ENCODE data around the gene MYH7B.

MYH7B gene

DNA sequence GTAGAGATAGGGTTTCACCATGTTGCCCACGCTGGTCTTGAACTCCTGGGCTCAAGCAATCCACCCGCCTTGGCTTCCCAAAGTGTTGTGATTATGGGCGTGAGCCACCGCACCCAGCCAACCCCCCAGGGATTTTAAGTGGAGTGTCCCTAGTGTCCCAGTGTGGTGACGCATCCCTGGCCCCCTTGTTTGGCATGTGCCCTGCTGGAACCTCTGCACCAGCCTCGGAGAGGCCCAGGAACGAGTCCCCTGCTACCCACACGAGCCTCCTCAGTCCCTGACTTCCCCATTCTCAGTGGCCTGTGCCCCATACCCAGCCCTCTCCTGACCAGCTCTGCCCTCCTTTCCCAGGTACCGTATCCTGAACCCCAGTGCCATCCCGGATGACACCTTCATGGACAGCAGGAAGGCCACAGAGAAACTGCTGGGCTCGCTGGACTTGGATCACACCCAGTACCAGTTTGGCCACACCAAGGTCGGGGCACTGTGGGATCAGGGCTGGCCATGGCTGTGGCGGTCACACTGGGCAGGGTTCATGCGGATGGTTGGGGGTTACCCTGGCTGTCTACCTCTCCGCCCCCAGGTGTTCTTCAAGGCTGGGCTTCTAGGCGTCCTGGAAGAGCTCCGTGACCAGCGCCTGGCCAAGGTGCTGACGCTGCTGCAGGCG lies 37.2 kb downstream of the MYH7B start:
- no peak for DNase-seq (ENCODE audit: low read depth in 2 of 2)

DNA sequence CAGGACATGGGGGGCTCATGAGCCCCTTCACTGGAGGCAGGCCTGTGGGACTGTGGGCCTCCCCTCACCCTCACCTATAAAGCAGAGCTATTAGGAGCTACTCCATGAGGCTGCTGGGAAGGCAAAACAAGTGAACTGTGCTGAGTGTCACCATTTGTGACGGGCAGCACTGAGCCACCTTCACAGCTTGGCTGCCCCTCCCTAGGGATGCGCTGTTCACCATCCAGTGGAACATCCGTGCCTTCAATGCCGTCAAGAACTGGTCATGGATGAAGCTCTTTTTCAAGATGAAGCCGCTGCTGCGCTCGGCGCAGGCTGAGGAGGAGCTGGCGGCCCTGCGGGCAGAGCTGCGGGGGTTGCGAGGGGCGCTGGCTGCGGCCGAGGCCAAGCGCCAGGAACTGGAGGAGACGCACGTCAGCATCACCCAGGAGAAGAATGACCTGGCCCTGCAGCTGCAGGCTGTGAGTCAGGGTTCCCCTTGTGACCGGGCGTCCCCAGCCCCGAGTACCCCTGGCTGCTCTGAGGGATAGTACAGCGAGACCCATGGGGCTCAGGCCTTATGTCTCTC lies 38.4 kb downstream of the MYH7B start:
- DNase-seq (ENCODE audit: low read depth in 2 of 2), result no peak

DNA sequence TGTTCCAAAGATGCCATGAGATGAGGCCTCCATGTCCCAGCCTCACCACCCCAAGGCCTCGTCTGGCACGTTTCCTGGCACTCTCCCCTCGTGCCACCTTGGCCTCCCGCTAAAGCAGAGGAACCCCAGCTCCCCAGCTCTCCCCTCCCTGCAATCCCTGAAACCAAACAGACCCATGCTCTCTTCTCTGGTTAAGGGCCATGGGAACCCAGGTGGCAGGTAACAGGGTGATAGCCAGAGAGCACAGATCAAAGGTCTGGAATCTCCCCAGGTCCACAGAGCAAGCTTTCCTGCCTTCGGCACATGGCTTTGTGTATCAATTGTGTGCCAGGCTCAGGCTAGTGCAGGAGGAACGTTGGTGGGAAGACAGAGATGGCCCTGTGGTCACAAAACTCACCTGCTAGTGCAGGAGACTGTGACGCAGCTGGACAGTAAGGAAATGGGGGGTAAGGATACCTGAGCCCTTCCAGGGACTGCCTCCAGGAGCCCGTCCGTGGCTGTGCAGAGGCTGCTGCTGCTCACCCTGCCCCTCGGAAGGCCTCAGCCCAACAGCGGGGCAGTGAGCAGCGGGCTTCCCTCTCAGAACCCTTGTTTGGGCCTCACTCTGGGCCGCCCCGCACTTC lies 39.0 kb downstream of the MYH7B start:
- DNase-seq (ENCODE audit: low read depth in 2 of 2), result no peak

DNA sequence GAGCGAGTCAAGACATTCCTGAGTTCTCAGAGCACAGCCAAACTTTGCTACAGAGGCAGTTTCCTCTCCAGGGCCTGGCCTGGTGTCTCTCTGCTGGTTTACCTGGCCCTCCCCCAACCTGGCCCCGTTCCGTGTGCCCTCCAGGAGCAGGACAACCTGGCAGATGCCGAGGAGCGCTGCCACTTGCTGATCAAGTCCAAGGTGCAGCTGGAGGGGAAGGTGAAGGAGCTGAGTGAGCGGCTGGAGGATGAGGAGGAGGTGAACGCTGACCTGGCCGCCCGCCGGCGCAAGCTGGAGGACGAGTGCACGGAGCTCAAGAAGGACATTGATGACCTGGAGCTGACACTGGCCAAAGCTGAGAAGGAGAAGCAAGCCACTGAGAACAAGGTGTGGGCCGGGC lies 39.5 kb downstream of the MYH7B start:
- DNase-seq (ENCODE audit: low read depth in 2 of 2), result no peak

DNA sequence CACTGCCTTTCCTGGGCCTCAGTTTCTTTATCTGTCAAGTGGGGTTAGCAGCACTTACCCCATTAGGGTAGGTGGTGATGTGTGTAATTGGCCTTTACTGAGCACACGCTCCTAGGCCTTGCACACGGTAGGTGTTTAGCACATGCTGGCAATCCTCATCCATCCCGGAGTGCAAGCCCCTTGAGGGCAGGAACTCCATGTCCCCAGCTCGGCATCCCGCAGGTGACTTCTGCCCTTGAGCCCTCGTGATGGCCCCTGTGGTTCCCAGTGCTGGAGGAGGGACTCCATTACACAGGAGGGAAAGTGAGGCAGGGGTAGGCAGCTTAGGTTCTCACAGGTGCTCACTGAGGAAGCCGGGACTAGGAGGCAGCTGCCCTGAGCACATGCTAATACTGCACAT lies 40.0 kb downstream of the MYH7B start:
- no peak for DNase-seq (ENCODE audit: low read depth in 2 of 2)

DNA sequence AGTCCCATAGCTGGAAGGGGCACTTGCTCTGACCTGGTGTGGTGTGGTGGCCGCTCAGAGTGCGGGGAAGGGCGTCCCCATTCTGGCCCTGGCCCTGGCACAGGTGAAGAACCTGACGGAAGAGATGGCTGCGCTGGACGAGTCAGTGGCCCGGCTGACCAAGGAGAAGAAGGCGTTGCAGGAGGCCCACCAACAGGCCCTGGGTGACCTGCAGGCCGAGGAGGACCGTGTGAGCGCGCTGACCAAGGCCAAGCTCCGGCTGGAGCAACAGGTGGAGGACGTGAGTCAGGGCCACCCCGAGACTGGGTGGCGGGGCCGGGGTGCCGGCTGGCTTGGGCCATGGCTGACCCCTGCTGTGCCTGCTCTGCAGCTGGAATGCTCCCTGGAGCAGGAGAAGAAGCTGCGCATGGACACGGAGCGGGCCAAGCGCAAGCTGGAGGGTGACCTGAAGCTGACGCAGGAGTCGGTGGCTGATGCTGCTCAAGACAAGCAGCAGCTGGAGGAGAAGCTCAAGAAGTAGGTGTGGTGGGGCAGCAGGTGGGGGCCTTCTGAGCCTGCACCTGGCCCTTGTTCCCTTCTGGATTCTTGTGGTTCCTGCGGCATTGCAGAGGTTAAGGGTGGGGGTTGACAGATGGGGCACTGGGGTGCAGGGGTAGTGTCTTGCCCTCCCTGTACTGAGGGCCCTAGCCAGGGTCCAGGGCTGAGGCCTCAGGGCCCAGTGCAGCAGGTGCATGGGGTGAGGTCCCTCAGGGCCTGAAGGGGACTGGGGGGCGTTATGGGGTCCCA lies 40.8 kb downstream of the MYH7B start:
- no peak for DNase-seq (ENCODE audit: low read depth in 2 of 2)

DNA sequence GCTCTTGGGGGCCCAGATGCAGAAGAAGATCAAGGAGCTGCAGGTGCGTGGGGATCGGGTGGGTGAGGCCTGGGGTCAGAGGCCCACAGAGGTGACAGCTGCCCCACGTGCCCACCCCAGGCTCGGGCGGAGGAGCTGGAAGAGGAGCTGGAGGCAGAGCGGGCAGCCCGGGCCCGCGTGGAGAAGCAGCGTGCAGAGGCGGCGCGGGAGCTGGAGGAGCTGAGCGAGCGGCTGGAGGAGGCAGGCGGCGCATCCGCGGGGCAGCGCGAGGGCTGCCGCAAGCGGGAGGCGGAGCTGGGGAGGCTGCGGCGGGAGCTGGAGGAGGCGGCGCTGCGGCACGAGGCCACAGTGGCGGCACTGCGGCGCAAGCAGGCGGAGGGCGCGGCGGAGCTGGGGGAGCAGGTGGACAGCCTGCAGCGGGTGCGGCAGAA lies 41.5 kb downstream of the MYH7B start:
- no peak for DNase-seq (ENCODE audit: low read depth in 2 of 2)

DNA sequence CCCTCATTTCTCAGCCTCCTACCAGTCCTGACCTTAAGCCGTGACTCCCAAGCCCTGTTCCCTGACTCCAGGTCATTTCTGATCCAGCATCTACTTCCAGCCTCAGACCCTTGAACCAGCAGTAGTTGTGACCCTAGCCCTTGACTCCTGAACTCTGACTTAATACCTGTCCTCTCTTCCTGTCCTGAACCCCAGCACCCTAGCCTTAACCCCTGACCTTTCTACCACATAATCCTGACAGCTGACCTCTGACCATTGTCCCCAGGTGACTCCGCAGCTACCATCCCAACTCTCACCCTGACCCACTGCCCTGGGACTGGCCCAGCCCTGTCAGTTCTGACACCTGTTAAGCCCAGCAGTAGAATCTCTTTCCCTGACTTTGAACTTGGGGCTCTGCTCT lies 42.1 kb downstream of the MYH7B start:
- DNase-seq (ENCODE audit: low read depth in 2 of 2), result no peak

DNA sequence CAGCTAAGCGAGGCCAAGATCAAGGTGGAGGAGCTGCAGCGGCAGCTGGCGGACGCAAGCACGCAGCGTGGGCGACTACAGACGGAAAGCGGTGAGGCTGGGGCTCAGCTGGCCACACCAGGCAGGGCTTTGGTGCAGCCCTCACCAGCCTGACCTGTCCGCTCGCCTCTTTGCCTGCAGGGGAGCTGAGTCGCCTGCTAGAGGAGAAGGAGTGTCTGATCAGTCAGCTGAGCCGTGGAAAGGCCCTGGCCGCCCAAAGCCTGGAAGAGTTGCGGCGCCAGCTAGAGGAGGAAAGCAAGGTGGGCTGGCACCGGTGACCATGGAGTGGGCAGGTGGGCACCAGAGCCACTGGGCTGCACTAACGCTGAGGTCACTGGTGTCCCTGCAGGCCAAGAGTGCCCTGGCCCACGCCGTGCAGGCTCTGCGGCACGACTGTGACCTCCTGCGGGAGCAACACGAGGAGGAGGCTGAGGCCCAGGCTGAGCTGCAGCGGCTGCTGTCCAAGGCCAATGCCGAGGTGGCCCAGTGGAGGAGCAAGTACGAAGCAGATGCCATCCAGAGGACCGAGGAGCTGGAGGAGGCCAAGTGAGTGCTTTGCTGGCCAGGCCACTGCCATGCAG lies 42.8 kb downstream of the MYH7B start:
- DNase-seq (ENCODE audit: low read depth in 2 of 2), result no peak

DNA sequence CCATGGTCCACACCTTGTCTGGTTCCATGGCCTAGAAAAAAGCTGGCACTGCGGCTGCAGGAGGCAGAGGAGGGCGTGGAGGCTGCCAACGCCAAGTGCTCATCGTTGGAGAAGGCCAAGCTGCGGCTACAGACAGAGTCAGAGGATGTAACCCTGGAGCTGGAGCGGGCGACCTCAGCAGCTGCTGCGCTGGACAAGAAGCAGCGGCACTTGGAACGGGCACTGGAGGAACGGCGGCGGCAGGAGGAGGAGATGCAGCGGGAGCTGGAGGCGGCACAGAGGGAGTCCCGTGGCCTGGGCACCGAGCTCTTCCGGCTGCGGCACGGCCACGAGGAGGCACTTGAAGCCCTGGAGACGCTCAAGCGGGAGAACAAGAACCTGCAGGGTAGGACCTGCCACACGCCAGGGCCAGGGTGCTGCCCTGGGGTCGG lies 43.4 kb downstream of the MYH7B start:
- DNase-seq (ENCODE audit: low read depth in 2 of 2), result no peak

DNA sequence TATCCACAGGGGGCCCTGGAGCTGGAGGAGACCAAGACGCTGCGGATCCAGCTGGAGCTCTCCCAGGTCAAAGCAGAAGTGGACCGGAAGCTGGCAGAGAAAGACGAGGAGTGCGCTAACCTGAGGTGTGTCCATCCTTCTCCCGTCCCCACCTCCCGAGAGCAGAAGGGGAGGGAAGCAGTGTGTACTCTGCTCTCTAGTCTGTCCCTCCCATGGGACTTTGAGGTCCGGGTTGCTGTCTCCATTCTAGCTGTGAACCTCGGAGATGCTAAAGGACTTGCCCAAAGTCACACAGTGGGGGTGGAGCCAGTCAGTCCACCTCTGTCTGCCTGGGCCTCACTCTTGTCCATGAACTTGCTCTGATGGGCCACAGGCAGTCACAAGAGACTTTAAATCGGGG lies 44.1 kb downstream of the MYH7B start:
- DNase-seq (ENCODE audit: low read depth in 2 of 2), result no peak

DNA sequence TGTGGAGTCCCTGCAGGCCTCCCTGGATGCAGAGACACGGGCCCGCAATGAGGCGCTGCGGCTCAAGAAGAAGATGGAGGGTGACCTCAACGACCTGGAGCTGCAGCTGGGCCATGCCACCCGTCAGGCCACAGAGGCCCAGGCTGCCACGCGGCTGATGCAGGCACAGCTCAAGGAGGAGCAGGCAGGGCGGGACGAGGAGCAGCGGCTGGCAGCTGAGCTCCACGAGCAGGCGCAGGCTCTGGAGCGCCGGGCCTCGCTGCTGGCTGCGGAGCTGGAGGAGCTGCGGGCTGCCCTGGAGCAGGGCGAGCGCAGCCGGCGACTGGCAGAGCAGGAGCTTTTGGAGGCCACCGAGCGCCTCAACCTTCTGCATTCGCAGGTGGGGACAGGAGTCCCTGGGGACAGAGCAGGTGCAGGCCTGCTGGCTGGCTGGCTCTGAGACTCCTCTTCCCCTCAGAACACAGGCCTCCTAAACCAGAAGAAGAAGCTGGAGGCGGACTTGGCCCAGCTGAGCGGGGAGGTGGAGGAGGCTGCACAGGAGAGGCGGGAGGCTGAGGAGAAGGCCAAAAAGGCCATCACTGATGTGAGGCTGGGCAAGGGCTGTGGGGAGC lies 44.7 kb downstream of the MYH7B start:
- no peak for DNase-seq (ENCODE audit: low read depth in 2 of 2)

DNA sequence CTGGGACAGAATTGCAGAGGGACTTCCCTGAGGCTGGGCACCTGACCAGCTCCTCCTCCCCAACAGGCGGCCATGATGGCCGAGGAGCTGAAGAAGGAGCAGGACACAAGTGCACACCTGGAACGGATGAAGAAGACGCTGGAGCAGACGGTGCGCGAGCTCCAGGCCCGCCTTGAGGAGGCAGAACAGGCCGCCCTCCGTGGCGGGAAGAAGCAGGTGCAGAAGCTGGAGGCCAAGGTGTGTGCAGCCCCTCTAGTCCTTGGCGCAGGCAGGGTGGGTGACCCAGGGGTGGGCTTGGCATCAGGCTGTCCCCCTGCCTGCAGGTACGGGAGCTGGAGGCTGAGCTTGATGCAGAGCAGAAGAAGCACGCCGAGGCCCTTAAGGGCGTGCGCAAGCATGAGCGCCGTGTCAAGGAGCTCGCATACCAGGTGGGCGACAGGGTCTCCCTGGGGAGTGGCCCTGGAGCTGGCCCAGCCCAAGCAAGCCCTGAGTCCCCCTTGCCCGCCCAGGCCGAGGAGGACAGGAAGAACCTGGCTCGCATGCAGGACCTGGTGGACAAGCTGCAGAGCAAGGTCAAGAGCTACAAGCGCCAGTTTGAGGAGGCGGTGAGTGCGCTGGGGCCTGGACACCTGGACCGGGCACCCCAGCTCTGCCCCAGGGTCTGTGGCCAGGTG lies 45.4 kb downstream of the MYH7B start:
- no peak for DNase-seq (ENCODE audit: low read depth in 2 of 2)

DNA sequence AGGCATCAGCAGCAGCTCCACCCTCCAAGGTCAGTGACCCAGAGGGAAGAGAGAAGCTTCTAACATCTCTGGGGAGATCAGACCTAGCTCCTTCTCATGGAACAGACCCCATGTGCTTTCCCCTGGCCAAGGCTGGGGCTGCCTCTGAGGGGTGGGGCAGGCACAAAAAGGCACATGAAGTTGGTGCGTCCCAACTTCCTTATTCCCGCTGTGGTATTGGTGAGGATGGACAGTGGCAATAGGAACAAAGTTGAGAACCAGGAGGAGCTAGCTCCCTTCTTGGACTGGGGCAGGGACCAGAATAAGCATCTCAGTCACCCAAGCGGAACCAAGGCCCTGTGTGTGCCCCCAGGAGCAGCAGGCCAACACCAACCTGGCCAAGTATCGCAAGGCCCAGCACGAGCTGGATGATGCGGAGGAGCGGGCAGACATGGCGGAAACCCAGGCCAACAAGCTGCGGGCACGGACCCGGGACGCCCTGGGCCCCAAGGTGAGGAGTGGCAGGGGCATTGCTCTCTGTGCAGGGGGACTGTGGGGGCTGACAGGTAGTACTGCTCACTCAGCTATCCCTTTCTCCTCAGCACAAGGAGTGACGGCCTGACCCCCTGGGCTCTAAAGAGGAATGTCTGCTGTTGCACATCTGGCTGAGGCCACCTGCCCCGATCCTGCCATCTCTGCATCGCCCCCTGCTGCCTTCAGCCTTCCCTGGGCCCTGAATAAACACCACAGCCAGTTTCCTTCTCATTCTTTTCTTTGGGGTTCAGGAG lies 46.1 kb downstream of the MYH7B start:
- no peak for DNase-seq (ENCODE audit: low read depth in 2 of 2)

DNA sequence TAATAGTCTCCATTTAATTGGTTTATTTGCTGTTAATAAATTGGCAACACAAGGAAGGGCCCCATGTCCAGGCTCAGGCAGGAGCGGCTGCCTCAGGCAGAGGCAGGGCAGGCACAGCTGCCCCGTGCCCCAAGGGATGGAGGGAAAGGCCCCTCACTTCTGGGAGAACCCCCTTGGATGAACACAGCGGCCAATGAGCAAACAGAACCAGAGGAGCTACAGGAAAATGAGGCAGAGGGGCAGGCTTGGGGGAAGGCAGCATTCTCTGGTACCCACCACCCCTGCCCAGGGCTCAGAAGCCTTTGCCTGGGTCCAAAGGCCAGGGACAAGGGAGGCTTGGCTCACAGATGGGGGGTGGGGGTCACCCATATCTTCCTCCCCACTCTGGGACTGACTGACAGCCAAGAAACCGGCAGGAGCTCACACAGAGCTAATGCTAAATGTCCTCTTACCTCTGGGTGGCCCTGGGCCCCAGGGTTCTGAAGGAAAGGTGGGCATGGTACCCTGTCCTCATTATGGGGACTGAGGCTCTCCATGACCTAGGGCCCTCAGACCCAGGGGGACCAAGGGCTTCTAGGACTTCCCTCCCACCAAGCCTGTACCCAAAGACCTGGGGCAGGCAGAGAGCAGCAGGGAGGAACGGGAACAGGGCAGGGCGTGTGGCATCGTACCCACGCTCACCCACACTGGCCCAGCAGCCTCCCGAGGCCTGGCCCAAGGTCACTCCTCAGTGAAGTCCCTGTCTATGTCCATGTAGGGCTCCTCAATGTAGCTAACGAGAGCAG lies 47.0 kb downstream of the MYH7B start:
- DNase-seq (ENCODE audit: low read depth in 2 of 2), result no peak

DNA sequence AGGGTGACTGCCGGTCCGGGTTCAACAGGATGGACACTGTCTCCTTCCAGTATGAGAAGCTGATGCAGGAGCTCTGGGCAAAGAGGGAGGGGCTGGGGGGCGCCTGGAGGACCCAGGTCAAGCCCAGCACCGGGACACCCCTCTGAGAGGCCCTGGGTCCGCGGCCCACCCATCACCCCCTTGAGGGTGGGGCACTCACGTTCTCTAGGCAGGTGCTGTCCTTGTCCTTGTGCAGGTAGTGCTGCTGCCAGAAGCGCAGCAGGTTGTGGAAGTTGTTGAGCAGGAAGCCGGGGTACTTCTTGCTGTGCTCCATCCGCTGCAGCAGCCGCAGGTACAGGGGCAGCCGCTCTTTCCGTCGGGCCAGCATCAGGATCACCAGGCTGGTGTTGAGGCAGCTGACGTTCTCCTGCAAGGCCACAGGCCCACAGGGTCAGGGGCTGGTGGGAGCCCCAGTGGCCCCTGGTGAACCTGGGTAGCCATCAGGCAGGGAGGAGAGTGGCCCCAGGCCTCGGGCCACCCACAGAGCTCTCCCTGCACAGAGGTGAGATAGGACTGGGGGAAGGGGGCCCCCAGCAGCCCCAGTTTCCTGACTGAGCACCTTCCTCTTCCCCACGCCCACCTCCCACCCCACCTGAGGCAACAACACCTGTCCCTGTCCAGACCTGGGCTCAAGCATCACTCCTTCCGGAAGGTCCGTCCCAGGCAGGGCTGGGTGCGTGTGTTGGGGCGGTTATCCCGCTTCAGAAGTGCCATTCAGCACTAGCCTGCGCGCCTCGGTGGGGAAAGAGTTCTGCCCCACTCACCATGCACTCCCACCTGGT lies 47.8 kb downstream of the MYH7B start:
- DNase-seq (ENCODE audit: low read depth in 2 of 2), result no peak

DNA sequence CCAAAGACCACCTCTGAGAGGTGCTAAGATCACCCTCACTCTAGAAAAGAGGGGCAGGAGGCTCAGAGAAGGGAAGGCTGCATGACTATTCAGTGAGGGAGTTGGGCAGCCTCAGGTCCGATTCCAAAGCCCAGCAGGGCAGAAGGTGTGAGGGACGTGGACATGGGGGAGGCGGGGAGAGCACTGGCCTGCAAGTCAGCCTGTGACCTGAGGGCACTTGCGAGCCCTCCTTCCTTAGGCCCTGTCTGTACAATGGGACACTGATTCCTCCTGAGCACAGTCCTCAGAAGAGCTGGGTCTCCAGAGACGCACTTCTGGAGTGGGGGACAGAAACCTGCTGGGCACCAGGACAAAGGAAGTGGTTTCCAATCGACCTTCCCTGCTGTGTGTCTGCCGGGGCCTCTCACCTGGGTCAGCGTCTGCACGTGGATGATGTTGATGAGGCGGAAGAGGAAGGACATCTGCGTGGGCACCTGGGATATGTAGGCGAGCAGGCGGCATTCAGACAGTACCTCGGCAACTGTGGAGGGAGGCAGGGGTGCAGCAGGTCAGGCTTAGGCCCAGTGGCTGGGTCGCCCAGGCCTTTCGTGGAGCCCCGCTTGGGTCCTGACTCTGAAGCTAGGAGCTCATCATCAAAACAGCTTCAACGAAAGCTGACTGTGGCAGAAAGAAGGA lies 48.5 kb downstream of the MYH7B start:
- DNase-seq (ENCODE audit: low read depth in 2 of 2), result no peak

DNA sequence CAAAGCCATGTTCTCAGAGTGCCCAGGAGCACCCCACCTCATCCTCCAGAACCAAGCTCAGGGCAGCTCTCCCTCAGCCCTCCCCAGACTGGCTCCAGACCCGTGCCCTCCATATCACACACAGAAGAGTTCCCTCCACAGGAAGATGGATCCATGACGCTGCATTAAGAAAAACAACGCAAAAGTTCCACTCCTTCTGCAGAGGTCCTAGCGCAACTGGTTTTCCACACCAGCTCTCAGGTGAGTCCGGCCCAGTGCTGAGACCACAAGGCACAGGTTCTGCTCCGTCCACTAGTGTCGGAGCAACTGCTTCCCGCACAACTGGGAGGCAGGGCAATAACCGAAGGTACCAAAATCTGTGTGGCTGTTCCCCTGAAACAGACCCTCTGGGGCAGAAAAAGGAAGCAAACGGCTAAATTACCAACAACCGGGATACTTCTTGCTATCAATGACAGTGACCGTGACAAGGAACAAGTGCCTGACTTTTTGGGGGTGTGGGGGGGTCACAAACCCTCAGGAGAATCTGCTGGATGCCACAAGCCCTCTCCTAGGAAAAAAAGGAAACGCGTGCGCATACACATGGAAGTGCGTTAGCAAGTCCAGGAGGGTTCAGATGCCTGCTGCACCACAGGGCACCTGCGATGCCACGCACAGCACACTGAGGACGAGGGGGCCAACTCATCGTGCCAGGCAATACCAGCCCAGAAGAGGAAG lies 49.2 kb downstream of the MYH7B start:
- no peak for DNase-seq (ENCODE audit: low read depth in 2 of 2)
